ENCODE measurements around the gene AKAP13.

AKAP13 gene

DNA sequence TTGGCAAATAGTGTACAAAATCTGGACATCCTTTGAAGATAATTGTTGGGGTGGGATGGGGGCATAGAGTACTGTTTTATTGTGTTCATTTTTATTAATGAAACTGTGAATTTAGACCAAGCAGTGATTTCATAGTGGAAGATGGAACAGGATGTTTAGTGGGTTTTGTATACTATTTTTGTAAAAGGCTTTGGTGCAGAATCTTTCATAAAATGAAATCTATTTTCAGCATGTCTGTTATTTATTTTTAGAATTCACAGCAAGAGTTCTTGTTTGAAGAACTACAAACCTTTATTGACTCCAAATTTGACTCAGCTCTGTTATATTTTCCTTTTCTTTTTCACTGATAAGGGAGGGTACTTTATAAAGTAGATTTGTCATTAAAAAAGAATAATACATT is 145.4 kb downstream of the AKAP13 start:
- no peak for TF ChIP-seq GATA3 (IDR thresholded peaks at IDR 0.05; ENCODE audit: low read depth, low read length)

DNA sequence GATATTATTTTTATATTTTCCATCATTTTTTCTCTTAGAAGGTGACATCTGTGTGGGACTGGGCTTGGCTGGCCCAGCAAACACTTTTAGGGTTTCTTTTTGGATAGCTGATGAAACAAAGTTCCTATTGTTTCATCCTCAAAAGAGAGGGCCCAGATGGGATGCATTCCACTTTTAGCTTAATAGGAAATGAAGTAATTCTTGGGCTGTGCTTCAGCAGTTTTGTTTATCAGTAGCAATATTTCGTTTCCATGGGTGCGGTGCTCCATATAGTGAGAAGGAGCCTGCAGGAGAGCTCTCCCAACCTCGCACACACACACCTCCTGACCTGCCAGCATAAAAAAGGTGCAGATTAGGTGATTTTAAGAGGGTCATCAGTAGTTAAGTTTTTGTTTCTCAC is 147.5 kb downstream of the AKAP13 start:
- TF ChIP-seq GATA2 (IDR thresholded peaks at IDR 0.05; ENCODE audit: low read depth, low read length) (no peak), GATA3 (IDR thresholded peaks at IDR 0.05; ENCODE audit: low read depth, low read length) (no peak)

DNA sequence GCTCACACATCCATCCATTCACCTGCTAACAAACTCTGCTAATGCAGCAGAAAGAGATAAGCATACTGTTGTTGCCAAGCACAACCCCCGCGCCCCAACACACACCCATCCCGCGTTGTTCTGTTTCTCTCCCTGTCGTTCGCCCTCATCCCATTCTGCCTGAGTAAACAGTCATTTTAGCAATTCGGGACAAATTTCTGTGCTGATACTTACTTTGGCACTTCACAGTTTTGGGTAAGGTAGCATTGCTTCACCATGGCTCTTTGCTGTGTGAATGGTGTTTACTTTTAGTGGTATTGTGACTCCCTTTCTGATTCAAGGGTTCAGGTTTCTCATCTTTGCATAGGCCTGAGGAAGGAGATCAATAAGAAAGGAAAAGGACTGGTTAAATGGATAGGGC is 149.7 kb downstream of the AKAP13 start:
- TF ChIP-seq GATA2 (IDR thresholded peaks at IDR 0.05; ENCODE audit: low read depth, low read length): no peak
- no peak for TF ChIP-seq GATA3 (IDR thresholded peaks at IDR 0.05; ENCODE audit: low read depth, low read length)

DNA sequence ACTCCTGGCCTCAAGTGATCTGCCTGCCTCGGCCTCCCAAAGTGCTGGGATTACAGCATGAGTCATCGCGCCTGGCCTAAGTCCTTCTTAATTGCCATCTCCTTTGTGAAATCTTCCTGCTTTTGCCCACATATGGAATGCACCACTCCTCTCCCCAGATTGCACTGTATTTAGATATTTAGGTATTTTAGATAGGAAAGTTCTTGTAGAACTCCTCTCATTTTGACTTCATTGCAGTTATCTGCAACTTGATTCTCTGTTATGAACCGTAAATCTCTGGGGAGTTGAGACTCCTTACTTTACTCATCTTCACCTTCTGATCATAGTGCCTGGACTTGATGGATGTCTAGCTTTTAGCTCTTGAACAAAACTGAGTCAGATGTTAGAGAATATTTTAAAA is 150.7 kb downstream of the AKAP13 start:
- TF ChIP-seq GATA2 (IDR thresholded peaks at IDR 0.05; ENCODE audit: low read depth, low read length): no peak

DNA sequence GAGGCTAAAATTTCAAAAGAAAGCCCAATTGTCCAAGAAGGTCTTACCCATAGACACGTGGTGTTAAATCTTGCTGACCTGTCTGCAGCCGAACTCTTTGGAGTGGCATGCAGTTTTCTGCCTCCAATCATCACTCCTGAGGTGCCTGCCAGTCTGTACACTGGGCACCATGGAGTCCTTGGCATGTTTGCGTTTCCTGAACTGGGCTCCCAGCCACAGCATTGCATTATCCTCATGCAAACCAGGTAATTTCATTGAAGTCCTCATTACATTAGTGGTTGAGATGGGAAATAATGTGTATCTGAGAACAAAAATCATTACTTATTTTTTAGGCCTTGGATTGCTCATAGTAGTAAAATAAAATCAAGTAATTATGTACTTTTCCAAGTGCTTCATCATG is 152.3 kb downstream of the AKAP13 start:
- TF ChIP-seq GATA3 (IDR thresholded peaks at IDR 0.05; ENCODE audit: low read depth, low read length) (no peak), GATA2 (IDR thresholded peaks at IDR 0.05; ENCODE audit: low read depth, low read length) (no peak)

DNA sequence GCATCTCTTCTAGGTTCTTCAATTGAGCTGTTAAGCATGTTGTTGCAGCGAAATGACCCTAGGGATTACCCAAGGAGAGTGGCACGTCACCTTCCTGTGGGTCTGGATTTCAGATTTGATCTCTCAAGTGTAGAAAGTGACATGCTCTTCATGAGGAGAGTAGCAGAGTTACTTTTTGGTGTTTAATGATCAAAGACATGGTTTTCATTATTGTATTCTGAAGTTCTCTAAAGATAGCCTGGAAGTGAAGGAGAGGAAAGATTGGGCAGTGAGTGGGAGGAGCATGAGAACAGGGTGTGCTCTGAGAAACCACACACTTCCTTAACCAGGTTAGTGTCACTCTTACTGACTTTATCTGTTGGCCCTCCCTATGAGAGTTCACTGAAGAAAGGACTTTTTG is 153.6 kb downstream of the AKAP13 start:
- TF ChIP-seq GATA3 (IDR thresholded peaks at IDR 0.05; ENCODE audit: low read depth, low read length): no peak

DNA sequence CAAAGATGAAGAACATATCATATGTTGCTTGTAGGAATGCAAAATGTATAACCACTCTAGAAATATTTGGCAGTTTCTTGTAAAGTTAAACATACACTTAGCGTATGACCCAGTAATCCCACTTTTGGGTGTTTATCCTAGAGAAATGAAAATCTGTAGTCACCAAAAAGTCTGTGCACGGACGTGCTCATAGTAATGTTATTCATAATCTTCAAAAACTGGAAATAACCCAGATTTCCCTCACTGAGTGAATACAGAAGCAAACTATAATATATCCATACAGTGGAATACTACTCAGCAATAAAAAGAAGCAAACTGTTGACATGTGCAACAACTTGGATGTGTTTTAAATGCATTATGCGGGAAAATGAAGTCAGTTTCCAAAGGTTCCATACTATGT is 155.9 kb downstream of the AKAP13 start:
- TF ChIP-seq GATA3 (IDR thresholded peaks at IDR 0.05; ENCODE audit: low read depth, low read length) (no peak), GATA2 (IDR thresholded peaks at IDR 0.05; ENCODE audit: low read depth, low read length) (no peak)

DNA sequence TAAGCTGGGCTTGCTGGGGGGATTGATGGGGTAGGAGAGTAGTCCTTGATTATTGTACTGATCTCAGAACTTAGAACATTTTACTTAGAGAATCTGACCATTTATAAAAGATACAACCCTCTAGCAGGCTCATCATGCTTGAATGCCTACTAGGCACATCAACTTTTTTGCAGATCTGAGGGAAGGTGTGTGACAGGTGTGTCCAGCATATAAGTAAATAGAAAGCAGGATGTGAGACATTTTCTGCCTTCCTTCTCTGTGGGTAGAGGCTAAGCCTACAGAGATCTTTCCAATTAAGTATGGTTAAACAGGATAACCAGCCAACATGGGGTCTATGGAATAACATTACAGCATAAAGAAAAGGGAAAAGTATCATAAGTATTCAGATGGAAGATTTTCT is 159.1 kb downstream of the AKAP13 start:
- TF ChIP-seq GATA2 (IDR thresholded peaks at IDR 0.05; ENCODE audit: low read depth, low read length) (no peak), GATA3 (IDR thresholded peaks at IDR 0.05; ENCODE audit: low read depth, low read length) (no peak)

DNA sequence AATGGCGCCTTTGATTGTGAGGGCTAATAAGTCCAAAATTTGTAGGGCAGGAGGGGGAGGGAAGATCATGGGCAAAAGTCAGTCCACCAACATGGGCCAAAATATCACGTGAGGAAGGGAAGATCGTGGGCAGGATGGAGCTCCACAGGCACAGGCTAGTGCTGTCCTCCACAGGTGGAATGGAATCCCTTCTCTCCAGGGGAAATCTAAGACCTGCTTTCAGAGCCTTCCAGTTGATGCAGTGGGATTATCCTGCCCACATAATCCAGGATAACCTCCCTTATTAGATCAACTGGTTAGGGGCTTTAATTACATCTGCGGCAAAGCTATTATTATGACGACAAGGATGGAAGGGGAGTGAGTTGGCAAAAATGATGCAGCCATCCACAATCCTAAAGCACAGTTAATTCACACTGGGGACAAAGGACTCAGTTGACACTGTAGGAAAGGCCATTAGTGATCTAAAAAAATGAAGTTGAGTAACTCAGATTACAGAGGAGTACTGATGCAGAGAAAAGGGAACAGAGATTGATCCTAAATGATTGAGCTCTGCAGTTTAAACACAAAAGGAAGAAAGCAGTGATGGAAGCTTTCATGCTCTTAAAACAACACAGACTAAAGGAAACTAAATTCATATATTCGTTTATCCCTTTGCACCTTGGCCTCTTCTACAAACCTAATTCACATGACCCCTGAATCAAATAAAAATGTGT is 159.8 kb downstream of the AKAP13 start:
- TF ChIP-seq GATA3 (IDR thresholded peaks at IDR 0.05; ENCODE audit: low read depth, low read length) (no peak), GATA2 (IDR thresholded peaks at IDR 0.05; ENCODE audit: low read depth, low read length) (no peak)

DNA sequence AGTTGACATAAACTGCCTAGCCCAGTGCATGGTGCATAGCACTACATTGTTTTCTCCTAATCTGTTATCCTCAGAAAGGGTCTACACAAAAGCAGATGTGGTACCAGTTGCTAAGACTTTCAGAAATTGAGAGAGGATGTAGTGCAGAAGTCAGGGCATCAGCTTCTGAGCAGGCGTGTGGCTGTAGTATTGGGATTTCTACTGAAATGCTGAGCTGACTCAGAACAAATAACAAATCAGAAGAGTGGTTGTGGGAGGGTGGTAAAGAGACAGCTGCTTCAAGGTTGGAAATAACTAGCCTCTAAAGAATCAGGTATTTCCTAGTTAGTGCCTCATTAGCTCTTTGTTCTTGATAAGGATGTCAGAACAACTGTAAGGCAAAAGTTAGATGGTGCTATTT is 161.3 kb downstream of the AKAP13 start:
- TF ChIP-seq GATA2 (IDR thresholded peaks at IDR 0.05; ENCODE audit: low read depth, low read length): no peak
- TF ChIP-seq GATA3 (IDR thresholded peaks at IDR 0.05; ENCODE audit: low read depth, low read length): no peak

DNA sequence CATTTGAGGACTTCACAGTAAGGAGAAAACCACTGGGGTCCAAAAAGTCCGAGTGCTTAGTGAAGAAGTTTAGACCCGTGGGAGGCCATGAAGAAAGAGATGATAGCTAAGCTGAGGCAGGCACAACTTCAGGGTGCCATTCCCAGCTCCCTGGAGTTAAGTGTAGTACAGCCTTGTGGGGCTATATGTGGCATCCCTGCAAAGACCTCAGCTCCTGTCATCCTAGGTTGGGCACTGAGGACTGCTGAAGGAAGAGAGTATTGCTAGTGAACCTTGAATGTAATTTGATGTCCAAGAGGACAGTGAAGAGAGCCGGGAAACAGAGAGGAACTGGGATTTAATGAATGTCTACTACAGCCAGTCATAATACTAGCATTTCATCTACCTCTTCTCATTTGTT is 162.1 kb downstream of the AKAP13 start:
- no peak for TF ChIP-seq GATA2 (IDR thresholded peaks at IDR 0.05; ENCODE audit: low read depth, low read length)
- no peak for TF ChIP-seq GATA3 (IDR thresholded peaks at IDR 0.05; ENCODE audit: low read depth, low read length)

DNA sequence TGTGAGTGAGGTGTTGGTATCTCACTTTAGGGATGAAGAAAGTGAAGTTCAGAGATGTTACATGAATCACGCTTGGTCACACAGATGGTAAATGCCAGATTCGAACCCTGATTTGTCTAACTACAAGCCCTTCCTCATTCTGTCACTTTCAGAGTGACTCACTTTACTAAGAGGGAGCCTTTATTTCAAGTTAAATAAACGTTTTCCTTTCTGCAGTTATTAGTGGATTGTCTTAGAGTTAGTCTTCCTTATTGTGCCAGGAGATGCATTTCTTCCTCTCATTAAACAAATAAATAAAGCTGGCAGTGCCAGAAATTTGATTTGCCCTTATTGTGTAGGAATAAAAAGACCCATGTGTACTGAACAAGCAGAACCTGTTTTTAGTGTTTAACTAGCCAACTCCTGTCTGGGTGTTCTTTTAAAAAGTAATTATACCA is 162.5 kb downstream of the AKAP13 start:
- TF ChIP-seq GATA3 (IDR thresholded peaks at IDR 0.05; ENCODE audit: low read depth, low read length): no peak
- no peak for TF ChIP-seq GATA2 (IDR thresholded peaks at IDR 0.05; ENCODE audit: low read depth, low read length)

DNA sequence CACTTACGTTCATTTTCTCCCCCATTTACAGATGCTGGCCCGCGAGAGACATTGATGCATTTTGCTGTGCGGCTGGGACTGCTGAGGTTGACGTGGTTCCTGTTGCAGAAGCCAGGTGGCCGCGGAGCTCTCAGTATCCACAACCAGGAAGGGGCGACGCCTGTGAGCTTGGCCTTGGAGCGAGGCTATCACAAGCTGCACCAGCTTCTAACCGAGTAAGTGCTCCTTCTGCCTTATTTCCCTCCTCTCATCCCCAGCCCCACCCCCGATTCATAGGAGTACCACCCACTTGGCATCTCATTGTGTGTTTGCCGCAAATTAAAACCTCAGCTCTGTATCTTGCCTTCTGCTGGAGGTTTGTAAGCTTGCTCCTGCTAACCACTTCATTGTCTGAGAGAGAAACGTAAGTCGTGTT is 163.3 kb downstream of the AKAP13 start:
- TF ChIP-seq GATA3 (IDR thresholded peaks at IDR 0.05; ENCODE audit: low read depth, low read length) (no peak), GATA2 (IDR thresholded peaks at IDR 0.05; ENCODE audit: low read depth, low read length) (no peak)

DNA sequence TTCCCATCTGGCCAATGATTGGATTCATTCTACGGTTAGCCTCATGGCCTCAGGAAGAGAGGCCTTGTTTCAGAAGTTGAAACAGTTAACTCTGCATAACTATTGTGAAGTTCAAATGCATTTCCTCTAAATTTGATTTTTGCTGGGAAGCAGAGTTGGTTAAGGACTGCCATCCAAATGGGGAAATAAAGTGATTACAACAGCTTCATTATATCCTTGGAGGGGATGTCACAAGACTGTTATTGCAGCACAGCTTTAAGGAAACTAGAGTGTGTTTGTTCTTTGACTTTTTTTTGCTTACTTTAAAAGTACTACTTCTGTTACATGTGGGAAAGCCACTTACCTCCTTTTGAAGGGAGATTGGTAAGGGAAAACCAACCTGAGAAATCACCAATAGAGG is 164.8 kb downstream of the AKAP13 start:
- TF ChIP-seq GATA2 (IDR thresholded peaks at IDR 0.05; ENCODE audit: low read depth, low read length): no peak
- no peak for TF ChIP-seq GATA3 (IDR thresholded peaks at IDR 0.05; ENCODE audit: low read depth, low read length)

DNA sequence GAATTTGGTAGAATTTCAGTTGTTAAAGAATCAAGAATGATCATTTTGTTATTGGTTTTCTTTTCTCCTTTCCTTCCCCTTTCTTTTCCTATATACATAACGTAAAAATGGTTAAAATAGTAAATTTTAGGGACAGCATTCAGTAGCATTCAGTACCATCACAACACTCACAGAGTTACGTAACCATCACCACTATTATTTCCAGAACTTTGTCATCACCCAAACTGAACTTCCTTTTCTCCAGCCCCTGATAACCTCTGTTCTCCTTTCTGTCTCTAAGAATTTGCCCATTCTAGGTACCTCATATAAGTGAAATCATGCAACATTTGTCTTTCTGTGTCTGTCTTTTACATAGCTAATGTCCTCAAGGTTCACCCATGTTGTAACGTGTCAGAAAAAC is 165.3 kb downstream of the AKAP13 start:
- TF ChIP-seq GATA2 (IDR thresholded peaks at IDR 0.05; ENCODE audit: low read depth, low read length): no peak
- no peak for TF ChIP-seq GATA3 (IDR thresholded peaks at IDR 0.05; ENCODE audit: low read depth, low read length)

DNA sequence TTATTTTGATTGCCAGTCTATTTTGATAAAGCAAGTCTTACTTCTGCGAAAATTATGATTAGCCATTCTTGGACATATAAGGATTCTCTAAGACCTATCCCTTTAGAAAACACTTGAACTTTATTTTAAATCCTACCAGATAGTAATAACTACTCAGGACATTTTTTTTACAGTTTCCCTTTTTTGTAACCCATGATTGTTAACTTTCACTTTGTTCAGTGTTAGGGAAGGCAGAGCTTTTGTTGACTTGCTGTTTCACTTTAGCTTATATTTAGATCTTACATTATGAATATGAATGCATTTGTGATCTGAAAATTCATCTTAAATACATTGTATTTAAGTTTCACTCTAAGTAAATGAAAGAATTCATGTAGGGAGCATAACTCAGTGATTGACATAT is 167.0 kb downstream of the AKAP13 start:
- TF ChIP-seq GATA3 (IDR thresholded peaks at IDR 0.05; ENCODE audit: low read depth, low read length) (no peak), GATA2 (IDR thresholded peaks at IDR 0.05; ENCODE audit: low read depth, low read length) (no peak)
